Pancreas (tissue), 10 donors: ENCODE measurements around the gene PQBP1. TPM values are rescaled to one million over a fixed set of nuclear protein-coding genes. Genes with fewer than 3 reads are reported as not detected.

Experiments
- ATAC-seq, 4 donors: fragments of 200-7000 bp; cut with Tn5 transposase; one replicate each; pipeline versions ENCODE4 v1.8.0 to v1.9.1; 2020; ENCODE audit warnings: mild to moderate bottlenecking in 4 of 4, moderate library complexity in 4 of 4
- DNase-seq, 6 donors: peaks; one replicate each; pipeline ENCODE4 v3.0.0-alpha.2; 2020
- FAIRE-seq: peaks from 2 replicates; lab custom pipeline; 2012; peaks lifted over from hg19 to GRCh38; lab: Jason Lieb, UNC
- H3K27ac ChIP-seq, 4 donors: fragments of 200-600 bp; sonication (generic); 1 replicate in 3 of 4; 2 replicates in 1 of 4; pipeline versions ENCODE4 v1.5.0 to v1.8.0; 2020
- H3K27me3 ChIP-seq, 4 donors: fragments of 200-600 bp; one replicate each; pipeline ENCODE4 v1.8.0; 2021
- H3K36me3 ChIP-seq, 3 donors: fragments of 200-600 bp; sonication (generic) in 1 of 3; one replicate each; pipeline versions ENCODE4 v1.5.0 to v1.8.0; 2020 to 2021
- H3K4me1 ChIP-seq, 3 donors: fragments of 200-600 bp; one replicate each; pipeline ENCODE4 v1.8.0; 2021
- H3K4me3 ChIP-seq, 4 donors: fragments of 200-600 bp; sonication (generic) in 2 of 4; one replicate each; pipeline versions ENCODE4 v1.5.0 to v1.8.0; 2020 to 2021
- H3K9me3 ChIP-seq, 4 donors: fragments of 200-600 bp; one replicate each; pipeline ENCODE4 v1.8.0; 2021
- WGBS, 2 donors: extraction: QIAGEN DNeasy Blood & Tissue Kit; methylation state at CpG; one replicate each; pipeline ENCODE4 v1.1.7; 2013; 5-methylcytosine and 5-hydroxymethylcytosine counted together
- intact Hi-C, 3 donors: fragments of 100-400 bp; cut with DNase I; formaldehyde crosslinking; loops; one replicate each; pipeline versions ENCODE4 v1.11.1 to v1.14.2; 2022
- polyA plus RNA-seq, 2 donors: library from polyadenylated mRNA; stranded (reverse); fragments of 200-250 nt; gene quantifications; one replicate each; pipeline ENCODE4 v1.2.3, GENCODE V29; 2013
- total RNA-seq, 6 donors: library from RNA; stranded (reverse); fragmentation: NEBNext Ultra II Directional in 4 of 6; extraction: Animal tissue kit (Norgen Biotek cat#: 25700) in 4 of 6; gene quantifications; one replicate each; pipeline versions ENCODE4 v1.2.1 to v1.2.4, GENCODE V29; 2021 to 2023
- TF ChIP-seq, protein P1 (sequence below), 4 donors: fragments of 200-600 bp; sonication (generic) in 3 of 4; IDR thresholded peaks; one replicate each; pipeline versions ENCODE4 v1.5.0 to v1.8.0; 2021; ENCODE audit warnings: antibody characterized with exemption in 4 of 4
- donor health status: healthy with polysubstance abuse.
- donor health status: DM: no; HTN: no; CAD: no; lungs with moderate emphysema.
- donor health status: DM: no; HTN: no; CAD: no.
- donor health status: control.
- donor health status: control.
- donor health status: Bipolar disorder and iron deficiency.
- donor health status: DM: yes; HTN: yes; CAD: no.
- donor health status: DM: no; HTN: no; CAD: no.
- donor health status: DM: no; HTN: no; CAD: no.
- donor health status: DM: yes; HTN: yes; CAD: no.

PQBP1 gene
- total and polyA plus RNA-seq, 8 donors: 36.4 to 112 (median 50.8) TPM

DNA sequence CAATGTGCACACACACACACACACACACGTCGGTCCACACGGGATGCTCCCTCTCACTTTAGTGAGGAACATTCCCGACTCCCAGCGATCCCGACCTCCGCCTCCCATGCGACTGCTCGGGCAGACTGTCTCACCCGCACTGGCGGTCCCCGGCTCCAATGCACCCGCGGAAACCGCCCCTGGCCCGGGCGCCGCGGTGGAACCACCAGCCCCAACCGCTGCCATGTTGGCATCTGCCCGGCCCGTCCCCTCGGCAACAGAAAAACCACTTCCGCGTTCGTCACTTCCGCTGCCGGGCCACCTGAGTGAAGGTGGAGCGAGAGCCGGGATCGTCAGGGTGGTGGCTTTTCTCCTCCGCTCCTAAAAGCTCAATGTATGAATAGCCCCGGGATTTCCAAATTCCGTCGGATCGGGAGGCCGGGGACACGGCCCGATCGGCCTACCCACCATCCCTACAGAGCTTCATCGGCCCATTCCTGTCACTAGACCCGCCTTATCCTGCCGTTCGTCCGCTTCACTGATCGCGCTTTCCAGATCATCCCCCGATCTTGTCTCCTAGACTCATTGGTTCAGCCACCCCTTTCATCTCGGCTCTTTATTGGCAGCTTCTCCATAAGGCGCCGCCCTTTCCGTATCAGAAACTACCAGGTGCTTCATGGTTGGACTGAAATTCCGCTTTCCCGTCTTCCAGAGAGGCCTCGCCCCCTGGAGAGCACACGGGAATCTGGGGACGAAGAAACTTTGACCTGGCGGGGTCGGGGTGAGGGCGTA is 13.9 kb downstream of the PQBP1 start, which contains the start of gene SLC35A2:
TSS of gene SLC35A2 (minus strand) at position 235 of the 771 bp plus-strand sequence. CDS start at position 225, 10 bp downstream.
- no peaks in the 10 kb centered on the region for H3K4me1 ChIP-seq
- 0 to 26% methylated on average over 59 to 60 of the region's 60 CpGs for WGBS, 2 donors
- peak within 1 kb of the TSS; percentile 28 to 66 (median 43) for H3K4me3 ChIP-seq
- ATAC-seq (peak; percentile 92 to 96 (median 94)), DNase-seq (peak; percentile 75 to 89 (median 82)), FAIRE-seq (peak; percentile 20)
- no peaks in the 10 kb centered on the region for H3K9me3 ChIP-seq
- TF ChIP-seq, protein P1, sequence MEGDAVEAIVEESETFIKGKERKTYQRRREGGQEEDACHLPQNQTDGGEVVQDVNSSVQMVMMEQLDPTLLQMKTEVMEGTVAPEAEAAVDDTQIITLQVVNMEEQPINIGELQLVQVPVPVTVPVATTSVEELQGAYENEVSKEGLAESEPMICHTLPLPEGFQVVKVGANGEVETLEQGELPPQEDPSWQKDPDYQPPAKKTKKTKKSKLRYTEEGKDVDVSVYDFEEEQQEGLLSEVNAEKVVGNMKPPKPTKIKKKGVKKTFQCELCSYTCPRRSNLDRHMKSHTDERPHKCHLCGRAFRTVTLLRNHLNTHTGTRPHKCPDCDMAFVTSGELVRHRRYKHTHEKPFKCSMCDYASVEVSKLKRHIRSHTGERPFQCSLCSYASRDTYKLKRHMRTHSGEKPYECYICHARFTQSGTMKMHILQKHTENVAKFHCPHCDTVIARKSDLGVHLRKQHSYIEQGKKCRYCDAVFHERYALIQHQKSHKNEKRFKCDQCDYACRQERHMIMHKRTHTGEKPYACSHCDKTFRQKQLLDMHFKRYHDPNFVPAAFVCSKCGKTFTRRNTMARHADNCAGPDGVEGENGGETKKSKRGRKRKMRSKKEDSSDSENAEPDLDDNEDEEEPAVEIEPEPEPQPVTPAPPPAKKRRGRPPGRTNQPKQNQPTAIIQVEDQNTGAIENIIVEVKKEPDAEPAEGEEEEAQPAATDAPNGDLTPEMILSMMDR (IDR thresholded peaks at IDR 0.05): no peak
- H3K27me3 ChIP-seq: no peaks in the 10 kb centered on the region
- intact Hi-C loops: no loop called here
- peak within 1 kb of the TSS; percentile 38 to 84 (median 74) for H3K27ac ChIP-seq
- H3K36me3 ChIP-seq: no peaks in the 10 kb centered on the region

DNA sequence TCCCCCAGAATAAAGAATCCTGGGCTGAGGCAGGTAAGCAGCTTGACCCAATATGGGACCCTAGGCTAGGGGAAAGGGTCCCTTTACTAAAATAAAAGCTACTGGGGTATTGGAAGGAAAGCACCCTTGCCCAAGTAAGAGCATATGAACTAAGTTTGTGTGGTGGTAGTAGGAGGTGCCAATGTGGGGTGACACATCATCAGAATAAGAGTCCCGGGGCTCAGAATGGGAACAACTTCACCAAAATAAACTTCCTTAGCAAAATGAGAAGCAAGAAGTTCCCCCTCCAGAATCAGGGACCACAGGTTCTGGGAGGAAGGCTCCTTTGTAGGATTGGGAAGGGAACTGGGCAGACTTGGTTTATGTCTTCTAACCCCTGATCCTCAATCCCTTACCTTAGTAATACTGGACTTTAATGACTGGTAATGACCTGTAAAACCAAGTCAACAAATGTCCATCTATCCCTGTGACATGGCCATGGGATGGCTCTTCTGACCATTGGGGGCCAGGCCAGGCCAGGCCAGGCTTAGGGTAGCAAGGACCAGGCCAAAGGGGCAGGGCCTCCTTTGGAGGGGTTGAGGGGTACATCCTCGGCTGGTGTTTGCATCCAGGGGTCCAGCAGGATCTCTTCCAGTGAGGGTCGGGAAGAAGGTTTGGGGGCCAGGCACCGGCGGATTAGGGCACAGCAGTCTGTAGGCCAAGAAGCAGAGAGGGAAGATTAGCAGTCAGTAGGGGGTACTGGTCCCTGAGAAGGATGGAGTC is 16.1 kb downstream of the PQBP1 start:
- H3K27me3 ChIP-seq: peaks cover 0 to 4% (median 0%) of the 10 kb centered on the region in 4 donors
- WGBS, 2 donors: 79 to 86% methylated on average over 5 of the region's 5 CpGs
- no peaks in the 10 kb centered on the region for H3K9me3 ChIP-seq
- ATAC-seq: no peak
- no peaks in the 10 kb centered on the region for H3K4me1 ChIP-seq
- H3K36me3 ChIP-seq: no peaks in the 10 kb centered on the region
- FAIRE-seq: no peak
- TF ChIP-seq, protein P1 (IDR thresholded peaks at IDR 0.05): no peak
- intact Hi-C loops: no loop called here
- DNase-seq: no peak
- no peak overlapping the region for H3K4me3 ChIP-seq
- no peak overlapping the region for H3K27ac ChIP-seq

DNA sequence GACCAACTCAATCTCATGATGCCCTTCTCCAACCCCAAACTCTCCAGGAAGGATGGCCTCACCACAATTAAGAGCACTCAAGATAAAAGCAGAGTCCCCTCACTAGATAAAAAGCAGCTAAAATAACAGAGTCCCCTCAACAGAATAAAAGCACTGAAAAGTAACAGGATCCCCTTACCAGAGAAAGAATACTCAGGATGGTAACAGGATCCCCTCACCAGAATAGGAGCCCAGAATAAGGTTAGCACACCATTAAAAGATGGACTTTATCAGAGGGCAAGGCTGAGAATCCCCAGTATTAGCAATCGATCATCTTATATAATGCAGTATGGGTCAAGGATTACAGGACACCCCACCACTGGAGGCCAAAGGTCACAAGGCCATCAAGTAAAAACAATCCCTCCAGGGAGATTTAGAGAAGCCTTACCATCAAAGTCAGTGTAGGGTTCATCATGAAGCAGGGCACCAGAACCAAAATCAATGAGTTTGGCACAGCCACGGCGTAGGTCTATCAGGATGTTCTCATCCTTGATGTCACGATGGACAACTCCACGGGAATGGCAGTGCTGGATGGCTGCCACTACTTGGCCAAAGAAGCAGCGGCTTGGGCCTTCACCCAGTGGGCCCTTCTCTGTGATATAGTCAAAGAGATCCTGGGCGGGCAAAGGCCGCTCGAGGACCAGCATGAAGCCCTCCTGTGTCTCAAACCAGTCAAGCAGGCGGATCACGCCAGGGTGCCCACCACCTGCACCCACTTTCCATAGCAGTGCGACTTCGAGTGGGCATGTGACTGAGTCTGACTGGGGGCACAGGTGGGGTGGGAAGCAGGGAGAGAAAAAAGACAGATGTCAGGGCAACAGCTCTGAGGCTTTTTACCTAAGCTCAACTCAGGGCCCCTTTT is 17.1 kb downstream of the PQBP1 start:
- H3K4me3 ChIP-seq: no peak overlapping the region
- no peak overlapping the region for H3K27ac ChIP-seq
- DNase-seq: no peak
- no peaks in the 10 kb centered on the region for H3K4me1 ChIP-seq
- intact Hi-C loops: no loop called here
- 87% methylated on average over 13 of the region's 13 CpGs for WGBS, 2 donors
- peaks cover 0 to 4% (median 0%) of the 10 kb centered on the region in 4 donors for H3K27me3 ChIP-seq
- TF ChIP-seq, protein P1 (IDR thresholded peaks at IDR 0.05): no peak
- no peak for FAIRE-seq
- no peaks in the 10 kb centered on the region for H3K36me3 ChIP-seq
- no peak for ATAC-seq
- H3K9me3 ChIP-seq: no peaks in the 10 kb centered on the region

DNA sequence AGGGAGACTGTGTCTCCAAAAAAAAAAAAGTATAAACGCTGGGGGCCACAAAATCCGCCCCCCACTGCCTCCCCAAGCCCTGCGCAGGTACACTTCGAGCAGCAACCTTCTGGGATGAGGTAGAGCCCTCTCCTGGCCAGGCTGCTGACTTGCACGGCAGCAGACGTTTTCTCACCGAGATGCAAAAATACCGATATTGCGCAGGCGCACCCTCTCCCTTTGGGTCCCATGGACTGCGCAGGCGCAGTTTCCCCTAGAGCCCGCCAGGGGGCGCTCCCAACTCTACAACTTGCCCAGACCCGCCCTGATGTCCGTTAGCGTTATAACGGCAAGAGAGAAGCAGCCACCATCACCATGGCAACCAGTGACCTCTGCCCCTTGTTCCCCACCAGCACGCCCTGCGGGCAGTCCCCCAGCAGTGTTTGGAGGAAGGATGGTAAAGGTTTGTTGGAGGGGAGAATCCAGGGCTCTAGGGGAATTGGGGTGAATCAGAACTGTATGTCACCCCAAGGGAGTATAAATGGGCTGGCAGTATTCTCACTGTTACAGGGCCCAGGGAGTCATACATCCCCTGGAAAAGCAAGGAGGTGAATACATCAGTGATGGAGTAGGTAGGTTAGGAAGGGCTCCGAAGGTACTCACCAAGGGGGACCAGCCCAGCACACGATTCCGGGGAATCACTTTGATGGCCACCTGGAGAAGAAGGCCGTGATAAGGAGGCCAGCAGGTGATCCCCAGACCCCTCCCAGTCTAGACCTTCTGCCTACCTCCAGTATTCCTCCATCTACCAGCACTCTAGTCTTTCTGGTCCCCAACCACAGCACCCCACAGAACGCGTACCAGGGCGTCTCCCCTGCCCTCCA is 19.6 kb downstream of the PQBP1 start:
- TF ChIP-seq, protein P1 (IDR thresholded peaks at IDR 0.05): peak; percentile 84 to 97 (median 92)
- Histone ChIP-seq H3K27me3 (peaks cover 0 to 4% (median 0%) of the 10 kb centered on the region in 4 donors), H3K27ac (no peak overlapping the region), H3K36me3 (no peaks in the 10 kb centered on the region), H3K4me3 (peak overlapping the region in 1 of 4 donors; percentile 17), H3K9me3 (no peaks in the 10 kb centered on the region), H3K4me1 (no peaks in the 10 kb centered on the region)
- FAIRE-seq (peak; percentile 85), DNase-seq (peak; percentile 80 to 93 (median 89)), ATAC-seq (peak; percentile 57 to 81 (median 78))
- intact Hi-C loops: no loop called here
- WGBS, 2 donors: 20 to 41% methylated on average over 27 of the region's 27 CpGs
